ENCODE measurements around the gene RASGEF1B.

Gene RASGEF1B

DNA sequence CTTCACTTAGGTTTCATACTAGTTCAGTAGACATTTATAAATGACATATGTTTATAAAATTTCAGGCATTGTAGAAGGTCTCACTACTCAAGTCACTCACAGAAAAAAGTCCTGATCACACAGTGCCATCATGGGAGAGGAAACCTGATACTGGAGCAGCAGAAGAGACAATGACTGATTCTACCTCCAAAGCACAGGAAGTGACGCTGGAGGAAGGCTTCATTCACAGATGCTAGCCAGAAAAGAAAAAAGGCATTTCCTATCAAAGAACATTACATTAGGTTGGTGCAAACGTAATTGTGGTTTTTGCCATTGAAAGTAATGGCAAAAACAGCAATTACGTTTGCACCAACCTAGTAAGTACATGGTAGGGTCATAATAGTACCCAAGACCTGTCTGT lies 79.5 kb downstream of the RASGEF1B start:
- DNase-seq = no peak

GRCh38 chr4:81389720-81390119 lies 82.0 kb downstream of the RASGEF1B start:
- no peak for DNase-seq

- DNase-seq = peak; percentile 46 to 81 (median 48)
Measured at GRCh38 chr4:81380437-81380836, 91.3 kb downstream of the RASGEF1B start.

- DNase-seq = peak in 2 of 3 experiments; percentile 44 to 52
Measured at GRCh38 chr4:81378386-81378785, 93.3 kb downstream of the RASGEF1B start.

DNA sequence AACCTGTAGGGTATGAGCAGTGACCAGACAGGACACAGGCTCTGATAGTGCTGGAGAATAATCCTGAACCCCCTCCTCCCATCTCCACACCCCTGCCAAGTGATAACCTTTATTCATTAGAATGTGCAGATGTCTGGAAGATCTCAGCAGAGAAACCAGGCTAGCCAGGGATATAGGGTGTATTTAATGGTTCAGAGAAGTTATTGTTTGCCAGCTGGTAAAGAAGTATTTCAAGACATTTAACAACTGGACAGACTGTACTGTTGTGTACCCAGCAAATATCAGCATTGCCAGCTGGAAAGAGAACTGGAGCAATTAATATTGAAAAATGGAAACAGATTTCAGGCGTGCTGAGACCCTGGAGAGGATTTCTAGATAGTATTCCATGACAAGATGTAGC lies 94.5 kb downstream of the RASGEF1B start:
- DNase-seq = peak in 1 of 3 experiments; percentile 17

GRCh38 chr4:81376720-81377119 lies 95.0 kb downstream of the RASGEF1B start:
- no peak for DNase-seq
